Fibroblast of skin of back (primary cell): Measurements from ENCODE around the gene LRBA.
"Not testable (repeated sequence)": the region's sequence is repeated elsewhere in the genome, so short reads cannot be mapped to it uniquely, and the experiment has no call there.

Experiments used
- DNase-seq: peaks from one replicate; pipeline ENCODE4 v3.0.0-alpha.2; 2013

LRBA gene

GRCh38 chr4:150942539-150942938, 72.5 kb downstream of the LRBA start:
- DNase-seq, result no peak

GRCh38 chr4:150940123-150940522, 75.0 kb downstream of the LRBA start:
- DNase-seq, result no peak

GRCh38 chr4:150939530-150939929, 75.6 kb downstream of the LRBA start:
- no peak for DNase-seq

- no peak for DNase-seq
Measured at GRCh38 chr4:150938873-150939499, 76.1 kb downstream of the LRBA start.

GRCh38 chr4:150938417-150938816, 76.7 kb downstream of the LRBA start:
- no peak for DNase-seq

- no peak for DNase-seq
Measured at GRCh38 chr4:150934022-150934421, 81.1 kb downstream of the LRBA start.

GRCh38 chr4:150931796-150932195, 83.3 kb downstream of the LRBA start:
- no peak for DNase-seq

- no peak for DNase-seq
Measured at GRCh38 chr4:150931005-150931404, 84.1 kb downstream of the LRBA start.

GRCh38 chr4:150923945-150924344, 91.1 kb downstream of the LRBA start:
- DNase-seq, result no peak

GRCh38 chr4:150921486-150921885, 93.6 kb downstream of the LRBA start:
- not testable (repeated sequence) for DNase-seq

GRCh38 chr4:150918562-150918961, 96.5 kb downstream of the LRBA start:
- DNase-seq, result not testable (repeated sequence)

- no peak for DNase-seq
Measured at GRCh38 chr4:150911326-150911725, 103.8 kb downstream of the LRBA start.

- no peak for DNase-seq
Measured at GRCh38 chr4:150909116-150909515, 106.0 kb downstream of the LRBA start.

GRCh38 chr4:150906987-150907633, 108.0 kb downstream of the LRBA start:
- no peak for DNase-seq

- no peak for DNase-seq
Measured at GRCh38 chr4:150904671-150905070, 110.4 kb downstream of the LRBA start.

- no peak for DNase-seq
Measured at GRCh38 chr4:150903603-150904002, 111.5 kb downstream of the LRBA start.

- no peak for DNase-seq
Measured at GRCh38 chr4:150896497-150896896, 118.6 kb downstream of the LRBA start.

- no peak for DNase-seq
Measured at GRCh38 chr4:150890246-150890645, 124.8 kb downstream of the LRBA start.

GRCh38 chr4:150889306-150889705, 125.8 kb downstream of the LRBA start:
- no peak for DNase-seq

- no peak for DNase-seq
Measured at GRCh38 chr4:150888625-150889024, 126.5 kb downstream of the LRBA start.

GRCh38 chr4:150888217-150888616, 126.9 kb downstream of the LRBA start:
- no peak for DNase-seq

- DNase-seq, result no peak
Measured at GRCh38 chr4:150886597-150886996, 128.5 kb downstream of the LRBA start.

- no peak for DNase-seq
Measured at GRCh38 chr4:150884625-150885024, 130.5 kb downstream of the LRBA start.

- no peak for DNase-seq
Measured at GRCh38 chr4:150875367-150875766, 139.7 kb downstream of the LRBA start.
